Measurements from ENCODE around the gene LONRF3.

GRCh38 chrX:119003462-119003861, 29.0 kb downstream of the LONRF3 start:
- no peak for TF ChIP-seq CTCF (IDR thresholded peaks at IDR 0.05)
- no peak for TF ChIP-seq POLR2AphosphoS5 (IDR thresholded peaks at IDR 0.05; ENCODE audit: low read depth, low read length)
- no peak for TF ChIP-seq REST (IDR thresholded peaks at IDR 0.05; ENCODE audit: insufficient read depth in 1 of 2, low read depth in 2 of 2, low read length in 1 of 2)
